Neural cell (in vitro differentiated cells): ENCODE data around the gene ZNF831. TPM values are rescaled to one million over a fixed set of nuclear protein-coding genes. Genes with fewer than 3 reads are reported as not detected.

ENCODE experiments used
- H2AFZ ChIP-seq: fragments of 200-600, 300-800 bp; sonication (generic), shearing (Covaris generic); 2 replicates; pipeline ENCODE4 v1.6.0; 2014; ENCODE audit warnings: low read depth, mild to moderate bottlenecking, antibody characterized with exemption, low read length, moderate library complexity
- H3F3A ChIP-seq: fragments of 200-600 bp; shearing (Covaris generic); 2 replicates; pipeline ENCODE4 v1.6.1; 2016; ENCODE audit warnings: mild to moderate bottlenecking, moderate library complexity, mixed read lengths, antibody characterized with exemption, low read length; ENCODE audit not compliant: insufficient read depth, poor library complexity, severe bottlenecking
- H3K27ac ChIP-seq: fragments of 200-600, 300-800 bp; sonication (generic), shearing (Covaris generic); 2 replicates; pipeline ENCODE4 v1.5.1; 2014; ENCODE audit warnings: mild to moderate bottlenecking, low read length, moderate library complexity
- H3K27me3 ChIP-seq: fragments of 300-800, 200-600 bp; sonication (generic), shearing (Covaris generic); 2 replicates; pipeline ENCODE4 v1.6.0; 2014; ENCODE audit warnings: mild to moderate bottlenecking, low read depth, low read length, moderate library complexity; ENCODE audit not compliant: insufficient read depth
- H3K36me3 ChIP-seq: fragments of 300-800, 200-600 bp; sonication (generic), shearing (Covaris generic); 2 replicates; pipeline ENCODE4 v1.5.1; 2014; ENCODE audit warnings: mild to moderate bottlenecking, antibody characterized with exemption, low read length, moderate library complexity; ENCODE audit not compliant: insufficient read depth
- H3K4me2 ChIP-seq: fragments of 300-800, 200-600 bp; sonication (generic), shearing (Covaris generic); 2 replicates; pipeline ENCODE4 v1.6.0; 2014; ENCODE audit warnings: mild to moderate bottlenecking, low read length
- H3K4me3 ChIP-seq: fragments of 300-800, 200-600 bp; sonication (generic), shearing (Covaris generic); 2 replicates; pipeline ENCODE4 v1.5.1; 2014; ENCODE audit warnings: mild to moderate bottlenecking, low read length, moderate library complexity
- H3K79me2 ChIP-seq: fragments of 200-600 bp; shearing (Covaris generic); replicated peaks from 2 replicates; pipeline ENCODE4 v1.6.0; 2014; ENCODE audit warnings: mild to moderate bottlenecking, low read length, moderate library complexity; ENCODE audit not compliant: insufficient read depth
- H3K9ac ChIP-seq: fragments of 300-800, 200-600 bp; sonication (generic), shearing (Covaris generic); 2 replicates; pipeline ENCODE4 v1.6.1; 2016; ENCODE audit warnings: mild to moderate bottlenecking, low read length, mixed read lengths
- H3K9me2 ChIP-seq: fragments of 200-600 bp; shearing (Covaris generic); 2 replicates; pipeline ENCODE4 v1.6.1; 2016; ENCODE audit warnings: mild to moderate bottlenecking, low read length, mixed read lengths; ENCODE audit not compliant: insufficient read depth
- H3K9me3 ChIP-seq: fragments of 200-600, 300-800 bp; sonication (generic), shearing (Covaris generic); 2 replicates; pipeline ENCODE4 v1.6.1; 2016; ENCODE audit warnings: mild to moderate bottlenecking, mixed run types, low read length, moderate library complexity, mixed read lengths
- H4K20me1 ChIP-seq: fragments of 200-600 bp; shearing (Covaris generic); 2 replicates; pipeline ENCODE4 v1.6.1; 2016; ENCODE audit warnings: mild to moderate bottlenecking, mixed run types; ENCODE audit not compliant: insufficient read depth
- EP300 ChIP-seq: fragments of 450-650 bp; conservative IDR thresholded peaks from 2 replicates; pipeline ENCODE4 v1.6.1; 2014; ENCODE audit warnings: antibody characterized with exemption, mild to moderate bottlenecking, moderate library complexity; ENCODE audit not compliant: poor library complexity, severe bottlenecking
- EZH2 ChIP-seq: fragments of 200-600, 300-800 bp; shearing (Covaris generic), sonication (generic); IDR thresholded peaks from 2 replicates; pipeline ENCODE4 v1.6.1; 2014; ENCODE audit warnings: antibody characterized with exemption, low read length, borderline replicate concordance, mild to moderate bottlenecking; ENCODE audit not compliant: insufficient read depth, poor library complexity, severe bottlenecking
- MXI1 ChIP-seq: fragments of 450-650 bp; conservative IDR thresholded peaks from 2 replicates; pipeline ENCODE4 v1.6.1; 2014; ENCODE audit warnings: antibody characterized with exemption, mild to moderate bottlenecking; ENCODE audit not compliant: poor library complexity, severe bottlenecking
- POLR2AphosphoS5 ChIP-seq: IDR thresholded peaks from 2 replicates; pipeline ENCODE4 v1.6.1; 2012
- RAD21 ChIP-seq: fragments of 450-650 bp; conservative IDR thresholded peaks from 2 replicates; pipeline ENCODE4 v1.6.1; 2014; ENCODE audit warnings: antibody characterized with exemption, mild to moderate bottlenecking, moderate library complexity
- REST ChIP-seq: IDR thresholded peaks from 2 replicates; pipeline ENCODE4 v1.6.1; 2012; ENCODE audit warnings: borderline replicate concordance
- SMC3 ChIP-seq: fragments of 450-650 bp; conservative IDR thresholded peaks from 2 replicates; pipeline ENCODE4 v1.6.1; 2014; ENCODE audit warnings: antibody characterized with exemption, mild to moderate bottlenecking, moderate library complexity; ENCODE audit not compliant: poor library complexity
- TAF1 ChIP-seq: IDR thresholded peaks from 2 replicates; pipeline ENCODE4 v1.6.1; 2012; ENCODE audit warnings: low read depth
- polyA plus RNA-seq: library from polyadenylated mRNA; depleted of rRNA; stranded (reverse); fragments of >200 nt; gene quantifications from 2 replicates; pipeline ENCODE4 v1.2.3, GENCODE V29; 2014
- TF ChIP-seq, protein P1 (sequence below): fragments of 450-650 bp; IDR thresholded peaks from 2 replicates; pipeline ENCODE4 v1.5.1; 2014; ENCODE audit warnings: antibody characterized with exemption, mild to moderate bottlenecking, moderate library complexity; ENCODE audit not compliant: poor library complexity, severe bottlenecking

The ZNF831 gene
- polyA plus RNA-seq, 1 donor from 2014 or later: not detected

GRCh38 chr20:59122566-59122919 is 41.1 kb upstream of the ZNF831 start:
- H2AFZ ChIP-seq: peak overlapping the region; percentile 9

GRCh38 chr20:59123011-59123677 is 40.5 kb upstream of the ZNF831 start:
- H3K9ac ChIP-seq: peak overlapping the region; percentile 53
- no peaks in the 10 kb centered on the region for H3K79me2 ChIP-seq
- H2AFZ ChIP-seq: no peak overlapping the region
- no peak overlapping the region for H3K4me2 ChIP-seq
- H3K27me3 ChIP-seq: no peaks in the 10 kb centered on the region
- H3K36me3 ChIP-seq: no peaks in the 10 kb centered on the region
- H3K27ac ChIP-seq: peak overlapping the region; percentile 87
- H3K9me2 ChIP-seq: no peaks in the 10 kb centered on the region
- H3K9me3 ChIP-seq: no peaks in the 10 kb centered on the region
- H3F3A ChIP-seq: peaks cover 3% of the 10 kb centered on the region
- H3K4me3 ChIP-seq: peak overlapping the region; percentile 44
- H4K20me1 ChIP-seq: no peaks in the 10 kb centered on the region
- TF ChIP-seq RAD21: no peak
- TF ChIP-seq REST: no peak
- TF ChIP-seq EZH2: no peak
- TF ChIP-seq TAF1: no peak
- TF ChIP-seq, protein P1, sequence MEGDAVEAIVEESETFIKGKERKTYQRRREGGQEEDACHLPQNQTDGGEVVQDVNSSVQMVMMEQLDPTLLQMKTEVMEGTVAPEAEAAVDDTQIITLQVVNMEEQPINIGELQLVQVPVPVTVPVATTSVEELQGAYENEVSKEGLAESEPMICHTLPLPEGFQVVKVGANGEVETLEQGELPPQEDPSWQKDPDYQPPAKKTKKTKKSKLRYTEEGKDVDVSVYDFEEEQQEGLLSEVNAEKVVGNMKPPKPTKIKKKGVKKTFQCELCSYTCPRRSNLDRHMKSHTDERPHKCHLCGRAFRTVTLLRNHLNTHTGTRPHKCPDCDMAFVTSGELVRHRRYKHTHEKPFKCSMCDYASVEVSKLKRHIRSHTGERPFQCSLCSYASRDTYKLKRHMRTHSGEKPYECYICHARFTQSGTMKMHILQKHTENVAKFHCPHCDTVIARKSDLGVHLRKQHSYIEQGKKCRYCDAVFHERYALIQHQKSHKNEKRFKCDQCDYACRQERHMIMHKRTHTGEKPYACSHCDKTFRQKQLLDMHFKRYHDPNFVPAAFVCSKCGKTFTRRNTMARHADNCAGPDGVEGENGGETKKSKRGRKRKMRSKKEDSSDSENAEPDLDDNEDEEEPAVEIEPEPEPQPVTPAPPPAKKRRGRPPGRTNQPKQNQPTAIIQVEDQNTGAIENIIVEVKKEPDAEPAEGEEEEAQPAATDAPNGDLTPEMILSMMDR: no peak
- TF ChIP-seq POLR2AphosphoS5: no peak
- TF ChIP-seq MXI1: no peak
- no peak for TF ChIP-seq SMC3

More at GRCh38 chr20:59122566-59122919, 41.1 kb upstream of the ZNF831 start:
- H4K20me1 ChIP-seq: no peaks in the 10 kb centered on the region
- H3K9ac ChIP-seq: peak overlapping the region; percentile 53
- TF ChIP-seq TAF1 (no peak), EZH2 (no peak), MXI1 (no peak), SMC3 (no peak), EP300 (no peak), REST (no peak)
- TF ChIP-seq, protein P1: no peak
- H3K9me3 ChIP-seq: no peaks in the 10 kb centered on the region
- peak overlapping the region; percentile 87 for H3K27ac ChIP-seq
- H3K4me3 ChIP-seq: peak overlapping the region; percentile 44
- H3F3A ChIP-seq: peaks cover 3% of the 10 kb centered on the region
- no peaks in the 10 kb centered on the region for H3K79me2 ChIP-seq
- H3K27me3 ChIP-seq: no peaks in the 10 kb centered on the region
- H3K4me2 ChIP-seq: no peak overlapping the region
- no peaks in the 10 kb centered on the region for H3K9me2 ChIP-seq
- H3K36me3 ChIP-seq: no peaks in the 10 kb centered on the region
